Fibroblast of lung (primary cell): Measurements from ENCODE around the gene KRT74. TPM values are rescaled to one million over a fixed set of nuclear protein-coding genes. Genes with fewer than 3 reads are reported as not detected.
A peak's percentile ranks its signal among the peaks of the same experiment; 100 is the strongest.

Source experiments
- DNase-seq, 2 donors: peaks; one replicate each; pipeline versions ENCODE4 v3.0.0 to v3.0.0-alpha.2; 2010; ENCODE audit warnings: low read depth in 2 of 2
- H2AFZ ChIP-seq: 2 replicates; pipeline ENCODE4 v1.5.1; 2012; ENCODE audit warnings: low read length, control low read depth, inconsistent platforms
- H3K27ac ChIP-seq: 2 replicates; pipeline ENCODE4 v1.5.1; 2011; ENCODE audit warnings: low read length, control low read depth; ENCODE audit not compliant: insufficient read depth
- H3K27me3 ChIP-seq: 2 replicates; pipeline ENCODE4 v1.5.1; 2011; ENCODE audit warnings: mild to moderate bottlenecking, low read length; ENCODE audit not compliant: control insufficient read depth, insufficient read depth
- H3K36me3 ChIP-seq: 2 replicates; pipeline ENCODE4 v1.5.1; 2011; ENCODE audit warnings: low read length; ENCODE audit not compliant: control insufficient read depth, insufficient read depth
- H3K4me1 ChIP-seq: 2 replicates; pipeline ENCODE4 v1.5.1; 2011; ENCODE audit warnings: low read length; ENCODE audit not compliant: control insufficient read depth, insufficient read depth; ENCODE audit errors: extremely low read depth
- H3K4me2 ChIP-seq: 2 replicates; pipeline ENCODE4 v1.5.1; 2011; ENCODE audit warnings: low read length, control low read depth; ENCODE audit not compliant: insufficient read depth; ENCODE audit errors: extremely low read depth
- H3K4me3 ChIP-seq, 4 experiments: fragments of 200-600 bp in 1 of 4; sonication (generic) in 1 of 4; replicated peaks in 1 of 4; 2 replicates each; pipeline ENCODE4 v1.5.1; 2011 to 2016; ENCODE audit warnings: low read length in 4 of 4, low read depth in 3 of 4, mild to moderate bottlenecking in 3 of 4, control low read depth in 2 of 4, inconsistent platforms in 1 of 4, mixed read lengths in 1 of 4; ENCODE audit not compliant: insufficient read depth in 1 of 4; ENCODE audit errors: control extremely low read depth in 1 of 4
- H3K79me2 ChIP-seq: 2 replicates; pipeline ENCODE4 v1.5.1; 2012; ENCODE audit warnings: mild to moderate bottlenecking, low read length, inconsistent platforms; ENCODE audit not compliant: control insufficient read depth, insufficient read depth
- H3K9ac ChIP-seq: 2 replicates; pipeline ENCODE4 v1.5.1; 2011; ENCODE audit warnings: mild to moderate bottlenecking, low read length, control low read depth; ENCODE audit not compliant: insufficient read depth
- H3K9me3 ChIP-seq: 2 replicates; pipeline ENCODE4 v1.5.1; 2012; ENCODE audit warnings: low read depth, low read length; ENCODE audit not compliant: control insufficient read depth, insufficient read depth
- H4K20me1 ChIP-seq: 2 replicates; pipeline ENCODE4 v1.5.1; 2011; ENCODE audit warnings: low read length; ENCODE audit not compliant: control insufficient read depth, insufficient read depth; ENCODE audit errors: extremely low read depth
- EZH2 ChIP-seq: IDR thresholded peaks from 2 replicates; pipeline ENCODE4 v1.5.1; 2012; ENCODE audit warnings: low read length, control low read depth, mild to moderate bottlenecking; ENCODE audit errors: missing control alignments
- polyA plus RNA-seq, 2 donors: library from polyadenylated mRNA; depleted of rRNA in 1 of 2; stranded (reverse) in 1 of 2; unstranded in 1 of 2; fragments of >200 nt; gene quantifications; 2 replicates each; pipeline ENCODE4 v1.2.1, GENCODE V29; 2011 to 2012; ENCODE audit warnings: missing spikeins in 1 of 2
- total RNA-seq: library from RNA; depleted of rRNA; stranded (reverse); fragments of >200 nt; gene quantifications from 2 replicates; pipeline ENCODE4 v1.2.1, GENCODE V29; 2014
- TF ChIP-seq, protein P1 (sequence below), 2 donors: IDR thresholded peaks in 1 of 2; conservative IDR thresholded peaks in 1 of 2; 1 replicate in 1 of 2; 2 replicates in 1 of 2; pipeline ENCODE4 v1.5.1; 2011 to 2012; ENCODE audit warnings: low read length in 2 of 2, control low read depth in 1 of 2, inconsistent platforms in 1 of 2, low read depth in 1 of 2, mild to moderate bottlenecking in 1 of 2

KRT74 gene
- total and polyA plus RNA-seq, 2 donors (not counting 1 experiment from before 2014, with no cell fraction given), result not detected

DNA sequence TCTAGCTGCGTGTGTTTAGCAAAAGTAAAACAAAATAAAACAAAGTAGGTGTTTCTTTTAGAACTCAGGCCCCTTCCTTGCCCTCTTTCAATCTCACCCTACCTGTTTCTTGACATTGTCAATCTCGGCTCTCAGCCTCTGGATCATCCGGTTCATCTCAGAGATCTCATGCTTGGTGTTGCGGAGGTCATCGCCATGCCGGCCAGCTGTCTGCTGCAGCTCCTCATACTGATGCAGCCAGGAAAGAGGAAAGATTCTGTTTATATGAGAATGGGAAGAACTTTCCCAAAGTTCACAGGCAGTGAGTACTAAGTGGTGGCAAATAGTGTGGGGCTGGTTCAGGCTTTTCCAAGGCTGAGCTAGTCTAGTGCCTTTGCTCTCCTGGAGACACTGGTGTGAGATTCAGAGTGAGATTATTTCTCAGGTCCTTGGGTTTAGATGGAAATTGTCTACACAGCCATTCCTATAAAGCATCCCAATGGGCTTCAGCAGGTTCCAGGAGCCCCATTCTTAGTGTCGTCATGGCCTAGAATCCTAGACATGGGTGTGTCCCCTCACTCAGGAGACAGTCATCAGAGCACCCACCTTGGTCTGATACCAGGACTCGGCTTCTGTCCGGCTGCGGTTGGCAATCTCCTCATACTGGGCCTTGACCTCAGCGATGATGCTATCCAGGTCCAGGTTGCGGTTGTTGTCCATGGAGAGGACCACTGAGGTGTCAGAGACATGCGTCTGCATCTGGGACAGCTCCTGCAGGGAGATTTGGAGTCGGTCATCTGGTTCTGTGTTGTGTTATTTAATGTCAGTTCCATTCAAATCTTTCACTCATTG lies 56.4 kb downstream of the KRT74 start:
- no peak overlapping the region for H3K4me3 ChIP-seq
- H3K9ac ChIP-seq, result no peak overlapping the region
- no peaks in the 10 kb centered on the region for H3K27me3 ChIP-seq
- H2AFZ ChIP-seq, result no peak overlapping the region
- H3K79me2 ChIP-seq, result no peaks in the 10 kb centered on the region
- H4K20me1 ChIP-seq, result no peaks in the 10 kb centered on the region
- H3K36me3 ChIP-seq, result no peaks in the 10 kb centered on the region
- TF ChIP-seq EZH2, result no peak
- TF ChIP-seq, protein P1, sequence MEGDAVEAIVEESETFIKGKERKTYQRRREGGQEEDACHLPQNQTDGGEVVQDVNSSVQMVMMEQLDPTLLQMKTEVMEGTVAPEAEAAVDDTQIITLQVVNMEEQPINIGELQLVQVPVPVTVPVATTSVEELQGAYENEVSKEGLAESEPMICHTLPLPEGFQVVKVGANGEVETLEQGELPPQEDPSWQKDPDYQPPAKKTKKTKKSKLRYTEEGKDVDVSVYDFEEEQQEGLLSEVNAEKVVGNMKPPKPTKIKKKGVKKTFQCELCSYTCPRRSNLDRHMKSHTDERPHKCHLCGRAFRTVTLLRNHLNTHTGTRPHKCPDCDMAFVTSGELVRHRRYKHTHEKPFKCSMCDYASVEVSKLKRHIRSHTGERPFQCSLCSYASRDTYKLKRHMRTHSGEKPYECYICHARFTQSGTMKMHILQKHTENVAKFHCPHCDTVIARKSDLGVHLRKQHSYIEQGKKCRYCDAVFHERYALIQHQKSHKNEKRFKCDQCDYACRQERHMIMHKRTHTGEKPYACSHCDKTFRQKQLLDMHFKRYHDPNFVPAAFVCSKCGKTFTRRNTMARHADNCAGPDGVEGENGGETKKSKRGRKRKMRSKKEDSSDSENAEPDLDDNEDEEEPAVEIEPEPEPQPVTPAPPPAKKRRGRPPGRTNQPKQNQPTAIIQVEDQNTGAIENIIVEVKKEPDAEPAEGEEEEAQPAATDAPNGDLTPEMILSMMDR (conservative IDR thresholded peaks at IDR 0.05 in 1 of 2, IDR thresholded peaks at IDR 0.05 in 1 of 2; ENCODE audit: low read depth in 1 of 2, low read length in 2 of 2), result no peak
- no peak overlapping the region for H3K4me2 ChIP-seq
- no peak for DNase-seq
- H3K27ac ChIP-seq, result no peak overlapping the region
- no peaks in the 10 kb centered on the region for H3K9me3 ChIP-seq
- H3K4me1 ChIP-seq, result no peaks in the 10 kb centered on the region

- Histone ChIP-seq H3K27me3 (no peaks in the 10 kb centered on the region), H3K4me3 (no peak overlapping the region), H2AFZ (no peak overlapping the region), H3K4me1 (no peaks in the 10 kb centered on the region), H4K20me1 (no peaks in the 10 kb centered on the region), H3K27ac (no peak overlapping the region), H3K9me3 (no peaks in the 10 kb centered on the region), H3K4me2 (no peak overlapping the region), H3K79me2 (no peaks in the 10 kb centered on the region), H3K36me3 (no peaks in the 10 kb centered on the region), H3K9ac (no peak overlapping the region)
- TF ChIP-seq, protein P1 (conservative IDR thresholded peaks at IDR 0.05 in 1 of 2, IDR thresholded peaks at IDR 0.05 in 1 of 2; ENCODE audit: low read depth in 1 of 2, low read length in 2 of 2), result no peak
- TF ChIP-seq EZH2, result no peak
- peak in 1 of 2 donors; percentile 40 for DNase-seq
These were observed 57.5 kb downstream of the KRT74 start for GRCh38 chr12:52515927-52516831.

Other genes starting within 250 kb of the KRT74 start
- not detected in 2 replicates for gene KRT85, start 206.4 kb downstream of the KRT74 start, total RNA-seq
- gene KRT85, start 206.4 kb downstream of the KRT74 start, polyA plus RNA-seq, result not detected in 2 replicates
- gene KRT84, start 188.2 kb downstream of the KRT74 start, total RNA-seq, result not detected in 2 replicates
- gene KRT84, start 188.2 kb downstream of the KRT74 start, polyA plus RNA-seq, result not detected in 2 replicates
- gene KRT82, start 167.5 kb downstream of the KRT74 start, total RNA-seq, result not detected in 2 replicates
- gene KRT82, start 167.5 kb downstream of the KRT74 start, polyA plus RNA-seq, result not detected in 2 replicates
- not detected in 2 replicates for gene KRT75, start 139.5 kb downstream of the KRT74 start, total RNA-seq
- not detected in 2 replicates for gene KRT75, start 139.5 kb downstream of the KRT74 start, polyA plus RNA-seq
- not detected in 2 replicates for gene KRT6B, start 121.7 kb downstream of the KRT74 start, total RNA-seq
- 0.05 and 0.07 TPM in 2 replicates for gene KRT6B, start 121.7 kb downstream of the KRT74 start, polyA plus RNA-seq
- not detected in 2 replicates for gene KRT6C, start 100.0 kb downstream of the KRT74 start, total RNA-seq
- gene KRT6C, start 100.0 kb downstream of the KRT74 start, polyA plus RNA-seq, result not detected in 2 replicates
- not detected in 2 replicates for gene KRT6A, start 80.6 kb downstream of the KRT74 start, total RNA-seq
- gene KRT6A, start 80.6 kb downstream of the KRT74 start, polyA plus RNA-seq, result 0.32 and 41.1 TPM in 2 replicates
- not detected in 2 replicates for gene KRT5, start 53.4 kb downstream of the KRT74 start, total RNA-seq
- gene KRT5, start 53.4 kb downstream of the KRT74 start, polyA plus RNA-seq, result 0.81 and 0.82 TPM in 2 replicates
- not detected in 2 replicates for gene KRT71, start 20.7 kb downstream of the KRT74 start, total RNA-seq
- not detected in 2 replicates for gene KRT71, start 20.7 kb downstream of the KRT74 start, polyA plus RNA-seq
- not detected in 2 replicates for gene KRT72, start 27.6 kb upstream of the KRT74 start, total RNA-seq
- not detected in 2 replicates for gene KRT72, start 27.6 kb upstream of the KRT74 start, polyA plus RNA-seq
- gene KRT73, start 44.7 kb upstream of the KRT74 start, total RNA-seq, result not detected in 2 replicates
- not detected in 2 replicates for gene KRT73, start 44.7 kb upstream of the KRT74 start, polyA plus RNA-seq
- not detected in 2 replicates for gene KRT2, start 78.4 kb upstream of the KRT74 start, total RNA-seq
- gene KRT2, start 78.4 kb upstream of the KRT74 start, polyA plus RNA-seq, result not detected in 2 replicates
- not detected in 2 replicates for gene KRT1, start 106.6 kb upstream of the KRT74 start, total RNA-seq
- not detected in 2 replicates for gene KRT1, start 106.6 kb upstream of the KRT74 start, polyA plus RNA-seq
- not detected in 2 replicates for gene KRT77, start 129.7 kb upstream of the KRT74 start, total RNA-seq
- gene KRT77, start 129.7 kb upstream of the KRT74 start, polyA plus RNA-seq, result not detected in 2 replicates
- gene KRT76, start 203.5 kb upstream of the KRT74 start, total RNA-seq, result not detected in 2 replicates
- gene KRT76, start 203.5 kb upstream of the KRT74 start, polyA plus RNA-seq, result not detected in 2 replicates
- gene KRT3, start 222.3 kb upstream of the KRT74 start, total RNA-seq, result not detected in 2 replicates
- gene KRT3, start 222.3 kb upstream of the KRT74 start, polyA plus RNA-seq, result not detected in 2 replicates
- under 0.01 TPM in 2 replicates for gene KRT4, start 240.3 kb upstream of the KRT74 start, total RNA-seq
- gene KRT4, start 240.3 kb upstream of the KRT74 start, polyA plus RNA-seq, result 0.17 and 0.23 TPM in 2 replicates